Measurements from ENCODE around the gene AKAP3.

AKAP3 gene

DNA sequence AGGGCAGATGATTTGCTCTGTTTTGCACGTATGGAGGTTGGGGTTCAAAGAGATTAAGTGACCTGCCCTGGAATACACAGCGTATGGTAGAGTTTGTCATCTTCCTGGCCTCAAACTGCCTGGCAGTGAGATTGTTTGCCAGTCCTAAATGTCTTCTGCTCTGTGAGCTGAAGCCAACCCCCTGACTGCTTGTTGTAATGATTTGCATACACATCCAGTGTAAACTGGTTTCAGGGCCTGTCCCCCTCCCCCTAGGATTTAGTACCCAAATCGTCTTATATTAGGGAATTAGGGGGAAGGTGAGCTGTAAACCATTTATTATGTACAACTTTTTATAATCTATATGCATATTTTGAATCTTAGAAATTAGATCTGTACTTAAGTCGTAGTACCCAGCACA, 38.4 kb downstream of the AKAP3 start:
- no peak overlapping the region for H3K9ac ChIP-seq (ENCODE audit: low read depth, low read length, poor library complexity, severe bottlenecking)
- H3F3A ChIP-seq (ENCODE audit: low read depth) = no peaks in the 10 kb centered on the region
- H3K9me2 ChIP-seq (replicated peaks; ENCODE audit: low read depth, low read length) = no peaks in the 10 kb centered on the region
- H3K4me1 ChIP-seq (ENCODE audit: insufficient read depth, low read length, poor library complexity, severe bottlenecking) = peaks cover 12% of the 10 kb centered on the region
- no peaks in the 10 kb centered on the region for H4K20me1 ChIP-seq (ENCODE audit: insufficient read depth, low read length, poor library complexity, severe bottlenecking)
- no peaks in the 10 kb centered on the region for H3K27me3 ChIP-seq (ENCODE audit: insufficient read depth, low read length, poor library complexity, severe bottlenecking)
- peaks cover 35% of the 10 kb centered on the region; the same call in 1 of the 2 replicates for H3K36me3 ChIP-seq (ENCODE audit: insufficient read depth, low read length)
- peaks cover 7% of the 10 kb centered on the region for H3K79me2 ChIP-seq (ENCODE audit: insufficient read depth, low read length)
- H2AFZ ChIP-seq (ENCODE audit: low read length) = no peak overlapping the region
- TF ChIP-seq EZH2phosphoT487 (IDR thresholded peaks at IDR 0.05; ENCODE audit: borderline replicate concordance) = no peak
- TF ChIP-seq, protein P1, sequence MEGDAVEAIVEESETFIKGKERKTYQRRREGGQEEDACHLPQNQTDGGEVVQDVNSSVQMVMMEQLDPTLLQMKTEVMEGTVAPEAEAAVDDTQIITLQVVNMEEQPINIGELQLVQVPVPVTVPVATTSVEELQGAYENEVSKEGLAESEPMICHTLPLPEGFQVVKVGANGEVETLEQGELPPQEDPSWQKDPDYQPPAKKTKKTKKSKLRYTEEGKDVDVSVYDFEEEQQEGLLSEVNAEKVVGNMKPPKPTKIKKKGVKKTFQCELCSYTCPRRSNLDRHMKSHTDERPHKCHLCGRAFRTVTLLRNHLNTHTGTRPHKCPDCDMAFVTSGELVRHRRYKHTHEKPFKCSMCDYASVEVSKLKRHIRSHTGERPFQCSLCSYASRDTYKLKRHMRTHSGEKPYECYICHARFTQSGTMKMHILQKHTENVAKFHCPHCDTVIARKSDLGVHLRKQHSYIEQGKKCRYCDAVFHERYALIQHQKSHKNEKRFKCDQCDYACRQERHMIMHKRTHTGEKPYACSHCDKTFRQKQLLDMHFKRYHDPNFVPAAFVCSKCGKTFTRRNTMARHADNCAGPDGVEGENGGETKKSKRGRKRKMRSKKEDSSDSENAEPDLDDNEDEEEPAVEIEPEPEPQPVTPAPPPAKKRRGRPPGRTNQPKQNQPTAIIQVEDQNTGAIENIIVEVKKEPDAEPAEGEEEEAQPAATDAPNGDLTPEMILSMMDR (conservative IDR thresholded peaks at IDR 0.05; ENCODE audit: low read length) = no peak
- H3K4me3 ChIP-seq (ENCODE audit: low read length, poor library complexity, severe bottlenecking) = no peak overlapping the region
- H3K4me2 ChIP-seq (ENCODE audit: low read depth, low read length, poor library complexity, severe bottlenecking) = no peak overlapping the region
- H3K9me3 ChIP-seq (ENCODE audit: insufficient read depth, low read depth, low read length) = no peaks in the 10 kb centered on the region

GRCh38 chr12:4609071-4609470, 39.8 kb downstream of the AKAP3 start:
- Histone ChIP-seq H3K4me1 (ENCODE audit: insufficient read depth, low read length, poor library complexity, severe bottlenecking) (peaks cover 13% of the 10 kb centered on the region), H3K36me3 (ENCODE audit: insufficient read depth, low read length) (peaks cover 23% of the 10 kb centered on the region; the same call in 1 of the 2 replicates), H2AFZ (ENCODE audit: low read length) (no peak overlapping the region), H3K9me3 (ENCODE audit: insufficient read depth, low read depth, low read length) (no peaks in the 10 kb centered on the region), H3K4me3 (ENCODE audit: low read length, poor library complexity, severe bottlenecking) (no peak overlapping the region), H3F3A (ENCODE audit: low read depth) (no peaks in the 10 kb centered on the region), H4K20me1 (ENCODE audit: insufficient read depth, low read length, poor library complexity, severe bottlenecking) (no peaks in the 10 kb centered on the region), H3K27me3 (ENCODE audit: insufficient read depth, low read length, poor library complexity, severe bottlenecking) (no peaks in the 10 kb centered on the region), H3K9me2 (replicated peaks; ENCODE audit: low read depth, low read length) (no peaks in the 10 kb centered on the region), H3K9ac (ENCODE audit: low read depth, low read length, poor library complexity, severe bottlenecking) (no peak overlapping the region), H3K79me2 (ENCODE audit: insufficient read depth, low read length) (peaks cover 15% of the 10 kb centered on the region), H3K4me2 (ENCODE audit: low read depth, low read length, poor library complexity, severe bottlenecking) (no peak overlapping the region)
- TF ChIP-seq EZH2phosphoT487 (IDR thresholded peaks at IDR 0.05; ENCODE audit: borderline replicate concordance) = no peak
- TF ChIP-seq, protein P1 (conservative IDR thresholded peaks at IDR 0.05; ENCODE audit: low read length) = no peak

DNA sequence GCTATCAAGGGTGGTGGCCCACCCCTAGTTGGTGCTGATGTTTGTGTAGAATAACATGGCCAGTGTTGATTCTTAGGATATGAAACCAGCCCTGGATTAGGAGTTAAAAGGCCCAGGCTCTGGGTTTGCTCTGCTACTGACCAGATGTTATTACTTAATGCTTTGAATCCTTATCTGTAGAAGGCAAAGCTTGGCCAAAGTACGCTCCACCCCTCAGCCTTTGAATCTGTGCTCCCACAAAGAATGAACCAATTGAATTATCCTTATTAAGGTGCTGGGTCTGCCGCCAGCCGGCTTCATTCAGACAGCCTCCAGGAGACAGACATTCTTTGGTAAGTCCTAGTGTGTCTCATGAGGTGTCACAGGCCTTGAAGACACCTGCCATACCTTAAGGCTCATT, 41.8 kb downstream of the AKAP3 start:
- H2AFZ ChIP-seq (ENCODE audit: low read length) = no peak overlapping the region
- no peak for TF ChIP-seq EZH2phosphoT487 (IDR thresholded peaks at IDR 0.05; ENCODE audit: borderline replicate concordance)
- TF ChIP-seq, protein P1 (conservative IDR thresholded peaks at IDR 0.05; ENCODE audit: low read length) = no peak

More for the DNA sequence above, 41.8 kb downstream of the AKAP3 start:
- H3K9me2 ChIP-seq (replicated peaks; ENCODE audit: low read depth, low read length) = no peaks in the 10 kb centered on the region
- no peak overlapping the region for H3K4me3 ChIP-seq (ENCODE audit: low read length, poor library complexity, severe bottlenecking)
- H3K9me3 ChIP-seq (ENCODE audit: insufficient read depth, low read depth, low read length) = no peaks in the 10 kb centered on the region
- no peaks in the 10 kb centered on the region for H3F3A ChIP-seq (ENCODE audit: low read depth)
- H3K9ac ChIP-seq (ENCODE audit: low read depth, low read length, poor library complexity, severe bottlenecking) = no peak overlapping the region
- peaks cover 6% of the 10 kb centered on the region; the same call in 1 of the 2 replicates for H3K36me3 ChIP-seq (ENCODE audit: insufficient read depth, low read length)
- H3K79me2 ChIP-seq (ENCODE audit: insufficient read depth, low read length) = peaks cover 15% of the 10 kb centered on the region
- H3K27me3 ChIP-seq (ENCODE audit: insufficient read depth, low read length, poor library complexity, severe bottlenecking) = no peaks in the 10 kb centered on the region
- H3K4me1 ChIP-seq (ENCODE audit: insufficient read depth, low read length, poor library complexity, severe bottlenecking) = peaks cover 13% of the 10 kb centered on the region
- H3K4me2 ChIP-seq (ENCODE audit: low read depth, low read length, poor library complexity, severe bottlenecking) = peak overlapping the region; percentile 57
- H4K20me1 ChIP-seq (ENCODE audit: insufficient read depth, low read length, poor library complexity, severe bottlenecking) = no peaks in the 10 kb centered on the region

All from Loucy (cell line).